PFSK-1 (cell line): ENCODE results near the gene EIF4G1.

ENCODE experiments used
- FOXP2 ChIP-seq: optimal IDR thresholded peaks from 2 replicates; pipeline ENCODE3; 2011; ENCODE audit warnings: borderline replicate concordance, control low read depth, inconsistent platforms; ENCODE audit not compliant: insufficient read depth; ENCODE audit errors: extremely low read length, extremely low read depth
- POLR2AphosphoS5 ChIP-seq: IDR thresholded peaks from 2 replicates; pipeline ENCODE4 v1.6.1; 2012; ENCODE audit warnings: low read depth, mild to moderate bottlenecking, control low read depth, low read length, moderate library complexity
- REST ChIP-seq, 2 experiments: IDR thresholded peaks; 2 replicates each; pipeline versions ENCODE4 v1.6.1 to v1.8.0; 2011 to 2012; ENCODE audit warnings: low read depth in 2 of 2, low read length in 2 of 2, control low read depth in 1 of 2, inconsistent platforms in 1 of 2, mild to moderate bottlenecking in 1 of 2, moderate library complexity in 1 of 2; ENCODE audit not compliant: insufficient read depth in 1 of 2
- SIN3A ChIP-seq: IDR thresholded peaks from 2 replicates; pipeline ENCODE4 v1.6.1; 2012; ENCODE audit warnings: mild to moderate bottlenecking, low read length, moderate library complexity, borderline replicate concordance; ENCODE audit not compliant: insufficient read depth
- TAF1 ChIP-seq: IDR thresholded peaks from 2 replicates; pipeline ENCODE4 v1.6.1; 2012; ENCODE audit warnings: low read length, control low read depth, borderline replicate concordance; ENCODE audit not compliant: insufficient read depth

The EIF4G1 gene

GRCh38 chr3:184383033-184383740 lies 68.8 kb downstream of the EIF4G1 start:
- TF ChIP-seq POLR2AphosphoS5 (no peak), REST (IDR thresholded peaks at IDR 0.05; ENCODE audit: insufficient read depth in 1 of 2, low read depth in 2 of 2, low read length in 2 of 2) (no peak), TAF1 (no peak), FOXP2 (no peak), SIN3A (no peak)

GRCh38 chr3:184384342-184384741 lies 69.9 kb downstream of the EIF4G1 start:
- no peak for TF ChIP-seq FOXP2
- TF ChIP-seq REST (IDR thresholded peaks at IDR 0.05; ENCODE audit: insufficient read depth in 1 of 2, low read depth in 2 of 2, low read length in 2 of 2): no peak
- no peak for TF ChIP-seq SIN3A
- no peak for TF ChIP-seq TAF1
- TF ChIP-seq POLR2AphosphoS5: no peak
